ENCODE results near the gene GPAT2. TPM values are rescaled to one million over a fixed set of nuclear protein-coding genes. Genes with fewer than 3 reads are reported as not detected.
A peak's percentile ranks its signal among the peaks of the same experiment; 100 is the strongest.
"Not testable (repeated sequence)": the region's sequence is repeated elsewhere in the genome, so short reads cannot be mapped to it uniquely, and the experiment has no call there.

The GPAT2 gene
- total and polyA plus RNA-seq, 4 donors, result 0.79 to 3.4 (median 1.9) TPM

DNA sequence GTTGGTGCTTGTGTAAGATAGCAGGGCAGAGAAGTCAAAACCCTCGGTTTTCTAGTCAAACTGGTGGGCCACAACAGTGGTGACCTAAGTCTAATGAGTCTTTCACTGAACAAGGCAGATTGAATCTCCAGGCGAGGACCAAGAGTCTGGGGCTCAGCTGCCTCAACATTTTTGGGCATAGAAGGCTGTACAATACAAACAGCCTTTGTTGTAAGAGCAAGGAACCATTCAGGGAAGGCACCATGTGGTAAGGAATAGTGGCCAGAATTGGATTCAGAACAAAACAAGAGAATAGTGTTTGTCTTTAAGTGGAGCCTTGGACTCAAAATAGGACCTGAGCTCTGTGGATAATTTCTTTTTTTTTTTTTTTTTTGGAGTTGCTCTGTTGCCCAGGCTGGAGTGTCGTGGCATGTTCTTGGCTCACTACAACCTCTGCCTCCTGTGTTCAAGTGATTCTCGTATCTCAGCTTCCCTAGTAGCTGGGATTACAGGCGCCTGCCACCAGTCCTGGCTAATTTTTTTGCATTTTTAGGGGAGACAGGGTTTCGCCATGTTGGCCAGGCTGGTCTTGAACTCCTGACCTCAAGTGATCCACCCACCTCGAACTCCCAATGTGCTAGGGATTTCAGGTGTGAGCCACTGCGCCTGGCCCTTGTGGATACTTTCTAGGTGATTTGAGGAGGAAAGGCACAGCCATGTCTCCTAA is 22.5 kb downstream of the GPAT2 start:
- 59% methylated on average over 7 of the region's 8 CpGs for WGBS (ENCODE audit: insufficient coverage)
- DNase-seq (ENCODE audit: low read depth in 4 of 6, low spot score in 6 of 6), result peak in 1 of 6 donors; percentile 46

DNA sequence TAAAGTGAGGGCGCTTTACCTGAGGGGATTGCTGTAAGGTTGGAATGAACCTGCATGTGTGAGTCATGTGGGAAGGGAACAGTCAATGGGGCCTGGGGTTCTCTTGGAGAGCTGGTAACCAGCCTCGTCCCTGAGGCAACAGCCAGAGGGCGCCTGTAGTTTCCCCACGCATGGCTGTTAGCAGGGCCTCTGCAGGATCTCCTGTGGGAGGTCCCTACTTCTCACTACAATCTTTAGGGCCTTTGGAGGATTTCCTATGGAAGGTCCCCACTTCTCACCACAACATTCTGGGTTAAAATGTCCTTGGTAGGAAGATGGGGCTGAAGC is 23.6 kb downstream of the GPAT2 start:
- H3K36me3 ChIP-seq (ENCODE audit: control insufficient read depth, insufficient read depth, low read length); H3K9me3 ChIP-seq (ENCODE audit: control insufficient read depth, insufficient read depth, low read length); H3K27me3 ChIP-seq (ENCODE audit: control insufficient read depth, insufficient read depth, low read length); H3K27ac ChIP-seq (ENCODE audit: low read depth, low read length); H3K4me3 ChIP-seq (ENCODE audit: low read depth, low read length): not testable (repeated sequence)
- peaks cover 11% of the 10 kb centered on the region for H3K4me1 ChIP-seq (ENCODE audit: control insufficient read depth, insufficient read depth, low read length)
- DNase-seq (ENCODE audit: low read depth in 4 of 6, low spot score in 6 of 6), result peak in 1 of 6 donors; percentile 5
- 29% methylated on average over 1 of the region's 4 CpGs for WGBS (ENCODE audit: insufficient coverage)

More for the DNA sequence above, 22.5 kb downstream of the GPAT2 start:
- not testable (repeated sequence) for H3K9me3 ChIP-seq (ENCODE audit: control insufficient read depth, insufficient read depth, low read length); H3K36me3 ChIP-seq (ENCODE audit: control insufficient read depth, insufficient read depth, low read length); H3K27me3 ChIP-seq (ENCODE audit: control insufficient read depth, insufficient read depth, low read length); H3K27ac ChIP-seq (ENCODE audit: low read depth, low read length); H3K4me3 ChIP-seq (ENCODE audit: low read depth, low read length)
- peaks cover 11% of the 10 kb centered on the region for H3K4me1 ChIP-seq (ENCODE audit: control insufficient read depth, insufficient read depth, low read length)

DNA sequence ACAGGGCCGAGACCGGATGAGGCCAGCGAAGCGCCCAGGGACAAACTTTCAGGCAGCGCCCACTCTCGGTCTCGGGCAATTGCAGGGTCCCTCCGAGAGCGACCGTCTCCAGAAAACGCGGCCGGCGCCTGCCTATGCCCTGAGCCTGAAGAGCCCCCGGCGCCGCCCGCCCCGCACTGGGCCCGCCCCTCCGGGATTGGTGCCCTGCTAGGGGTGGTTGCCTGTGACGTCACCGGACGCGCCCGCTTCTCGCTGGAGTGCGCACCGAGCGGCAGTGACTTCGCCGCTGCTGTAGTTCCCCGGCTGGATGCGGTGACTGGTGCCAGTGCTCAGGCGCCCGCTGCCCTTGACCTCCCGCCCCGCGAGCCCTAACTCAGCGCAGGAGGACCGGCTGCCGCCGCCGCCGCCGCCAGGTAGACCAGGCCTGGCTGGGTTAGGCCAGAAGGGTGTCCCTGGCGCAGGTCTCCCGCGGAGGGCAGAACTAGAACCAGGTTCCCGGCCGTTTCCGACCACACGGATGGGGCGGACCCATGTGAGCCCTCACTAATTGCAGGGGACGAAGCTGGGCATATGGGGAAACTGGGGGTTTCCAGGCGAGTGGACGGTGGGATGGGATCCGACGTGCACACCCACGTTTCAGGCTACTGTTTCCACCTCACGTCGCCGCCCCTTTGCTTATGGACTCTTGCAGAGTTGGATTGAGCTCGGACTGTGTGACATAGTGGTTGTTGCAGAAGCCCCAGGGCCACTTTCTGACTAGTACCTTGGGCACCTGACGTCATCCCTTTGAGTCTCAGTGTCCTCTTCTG is 24.2 kb downstream of the GPAT2 start:
- WGBS (ENCODE audit: insufficient coverage), result 2% methylated on average over 20 of the region's 65 CpGs
- Histone ChIP-seq H3K4me1 (ENCODE audit: control insufficient read depth, insufficient read depth, low read length) (peaks cover 11% of the 10 kb centered on the region), H3K4me3 (ENCODE audit: low read depth, low read length) (peak overlapping the region; percentile 45)
- H3K9me3 ChIP-seq (ENCODE audit: control insufficient read depth, insufficient read depth, low read length); H3K27ac ChIP-seq (ENCODE audit: low read depth, low read length); H3K36me3 ChIP-seq (ENCODE audit: control insufficient read depth, insufficient read depth, low read length); H3K27me3 ChIP-seq (ENCODE audit: control insufficient read depth, insufficient read depth, low read length): not testable (repeated sequence)
- DNase-seq (ENCODE audit: low read depth in 4 of 6, low spot score in 6 of 6), result peak; percentile 35 to 97 (median 80)

GRCh38 chr2:96009833-96010232 is 24.9 kb downstream of the GPAT2 start:
- not testable (repeated sequence) for H3K27ac ChIP-seq (ENCODE audit: low read depth, low read length); H3K36me3 ChIP-seq (ENCODE audit: control insufficient read depth, insufficient read depth, low read length); H3K9me3 ChIP-seq (ENCODE audit: control insufficient read depth, insufficient read depth, low read length); H3K27me3 ChIP-seq (ENCODE audit: control insufficient read depth, insufficient read depth, low read length)
- Histone ChIP-seq H3K4me3 (ENCODE audit: low read depth, low read length) (peak overlapping the region; percentile 45), H3K4me1 (ENCODE audit: control insufficient read depth, insufficient read depth, low read length) (peaks cover 11% of the 10 kb centered on the region)
- 9% methylated on average over 8 of the region's 10 CpGs for WGBS (ENCODE audit: insufficient coverage)
- DNase-seq (ENCODE audit: low read depth in 4 of 6, low spot score in 6 of 6), result peak in 1 of 6 donors; percentile 7

DNA sequence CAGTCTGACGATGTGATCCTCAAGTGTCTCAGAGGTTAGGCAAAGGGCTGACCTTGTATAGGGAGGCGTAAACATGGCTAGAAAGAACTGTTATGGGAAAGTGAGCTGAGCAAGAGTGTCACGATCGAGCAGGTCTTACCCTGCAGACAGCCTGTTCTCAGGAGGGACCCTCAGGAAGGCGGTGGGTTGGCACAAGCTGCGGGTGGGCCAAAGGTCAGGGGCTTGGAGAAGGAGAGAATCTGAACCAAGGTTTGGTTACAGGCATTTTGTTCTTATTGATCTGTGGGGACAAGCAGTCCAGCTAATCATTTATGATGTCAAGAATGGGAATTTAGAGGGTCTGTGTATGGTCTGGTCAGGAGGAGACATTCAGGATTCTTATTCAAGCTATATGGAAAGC is 26.7 kb downstream of the GPAT2 start:
- not testable (repeated sequence) for H3K27ac ChIP-seq (ENCODE audit: low read depth, low read length); H3K36me3 ChIP-seq (ENCODE audit: control insufficient read depth, insufficient read depth, low read length); H3K27me3 ChIP-seq (ENCODE audit: control insufficient read depth, insufficient read depth, low read length); DNase-seq (ENCODE audit: low read depth in 4 of 6, low spot score in 6 of 6); H3K4me3 ChIP-seq (ENCODE audit: low read depth, low read length); H3K9me3 ChIP-seq (ENCODE audit: control insufficient read depth, insufficient read depth, low read length)
- H3K4me1 ChIP-seq (ENCODE audit: control insufficient read depth, insufficient read depth, low read length), result peaks cover 11% of the 10 kb centered on the region
- WGBS (ENCODE audit: insufficient coverage), result 86% methylated on average over 6 of the region's 6 CpGs

- not testable (repeated sequence) for H3K9me3 ChIP-seq (ENCODE audit: control insufficient read depth, insufficient read depth, low read length); DNase-seq (ENCODE audit: low read depth in 4 of 6, low spot score in 6 of 6); H3K27me3 ChIP-seq (ENCODE audit: control insufficient read depth, insufficient read depth, low read length); H3K27ac ChIP-seq (ENCODE audit: low read depth, low read length); H3K36me3 ChIP-seq (ENCODE audit: control insufficient read depth, insufficient read depth, low read length); H3K4me3 ChIP-seq (ENCODE audit: low read depth, low read length)
- peaks cover 11% of the 10 kb centered on the region for H3K4me1 ChIP-seq (ENCODE audit: control insufficient read depth, insufficient read depth, low read length)
- no CpG with 5 or more reads among the region's 5 CpGs for WGBS (ENCODE audit: insufficient coverage)
Observed at GRCh38 chr2:96006248-96006647, 28.5 kb downstream of the GPAT2 start.

GRCh38 chr2:95992520-95993272 is 42.0 kb downstream of the GPAT2 start:
- under 1% methylated on average over 17 of the region's 34 CpGs for WGBS (ENCODE audit: insufficient coverage)
- Histone ChIP-seq H3K27ac (ENCODE audit: low read depth, low read length) (peak overlapping the region; percentile 88), H3K4me3 (ENCODE audit: low read depth, low read length) (peak overlapping the region; percentile 54)
- H3K27me3 ChIP-seq (ENCODE audit: control insufficient read depth, insufficient read depth, low read length); H3K9me3 ChIP-seq (ENCODE audit: control insufficient read depth, insufficient read depth, low read length); H3K36me3 ChIP-seq (ENCODE audit: control insufficient read depth, insufficient read depth, low read length); H3K4me1 ChIP-seq (ENCODE audit: control insufficient read depth, insufficient read depth, low read length): not testable (repeated sequence)
- DNase-seq (ENCODE audit: low read depth in 4 of 6, low spot score in 6 of 6), result peak; percentile 13 to 90 (median 26)

GRCh38 chr2:95992102-95992501 is 42.6 kb downstream of the GPAT2 start:
- H3K4me3 ChIP-seq (ENCODE audit: low read depth, low read length); DNase-seq (ENCODE audit: low read depth in 4 of 6, low spot score in 6 of 6); H3K36me3 ChIP-seq (ENCODE audit: control insufficient read depth, insufficient read depth, low read length); H3K4me1 ChIP-seq (ENCODE audit: control insufficient read depth, insufficient read depth, low read length); H3K9me3 ChIP-seq (ENCODE audit: control insufficient read depth, insufficient read depth, low read length); H3K27me3 ChIP-seq (ENCODE audit: control insufficient read depth, insufficient read depth, low read length): not testable (repeated sequence)
- H3K27ac ChIP-seq (ENCODE audit: low read depth, low read length), result peak overlapping the region; percentile 88
- WGBS (ENCODE audit: insufficient coverage), result no CpG with 5 or more reads among the region's 39 CpGs

DNA sequence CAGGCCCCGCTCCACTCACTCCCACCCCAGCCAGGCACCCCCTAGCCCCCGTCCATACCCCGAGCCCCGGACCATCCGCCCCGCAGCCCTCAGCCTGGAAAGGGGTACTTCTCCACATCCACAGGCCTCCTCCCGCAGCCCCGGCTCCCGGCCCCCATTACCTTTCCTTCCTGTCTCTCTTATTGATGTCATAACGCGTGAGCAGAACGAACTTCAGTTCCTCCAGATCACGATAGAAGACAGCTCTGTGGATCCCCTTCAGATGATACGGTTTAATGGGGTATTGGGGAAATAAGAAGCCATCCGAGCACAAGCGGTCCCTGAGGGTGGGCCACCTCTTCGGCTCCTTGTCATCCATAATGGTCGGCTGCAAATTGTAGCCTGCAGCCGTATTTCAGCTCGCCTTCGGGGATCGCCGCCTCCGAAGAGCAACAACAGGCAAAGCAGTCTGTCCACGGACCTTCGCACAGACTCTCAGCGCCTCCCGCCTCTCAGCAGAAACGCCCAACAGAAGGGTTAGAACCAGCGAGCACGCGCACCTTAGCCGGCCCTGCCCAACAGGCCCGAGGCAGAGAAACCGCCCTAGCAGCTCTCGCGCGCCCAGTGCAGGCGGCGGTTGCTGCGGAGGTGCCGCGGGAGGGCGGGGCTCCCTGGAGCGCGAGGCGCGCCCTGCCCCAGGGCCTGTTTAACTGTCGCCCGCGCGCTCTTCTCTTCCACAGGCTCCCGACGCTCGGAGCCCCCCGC is 43.2 kb downstream of the GPAT2 start, which contains the start of gene ANKRD36C:
Gene ANKRD36C, minus strand, starts transcription at position 474 of the 744 bp plus-strand sequence. Its CDS starts 116 bp downstream, at position 358.
- 0% methylated on average over 13 of the region's 56 CpGs for WGBS (ENCODE audit: insufficient coverage)
- peak; percentile 2 to 75 (median 40) for DNase-seq (ENCODE audit: low read depth in 4 of 6, low spot score in 6 of 6)
- not testable (repeated sequence) for H3K9me3 ChIP-seq (ENCODE audit: control insufficient read depth, insufficient read depth, low read length); H3K27me3 ChIP-seq (ENCODE audit: control insufficient read depth, insufficient read depth, low read length); H3K36me3 ChIP-seq (ENCODE audit: control insufficient read depth, insufficient read depth, low read length); H3K4me1 ChIP-seq (ENCODE audit: control insufficient read depth, insufficient read depth, low read length)
- Histone ChIP-seq H3K4me3 (ENCODE audit: low read depth, low read length) (peak within 1 kb of the TSS; percentile 55), H3K27ac (ENCODE audit: low read depth, low read length) (peak within 1 kb of the TSS; percentile 88)

All from spinal cord (tissue), 10 donors.